IMR-90 (cell line): ENCODE measurements around the gene IGHMBP2.

ENCODE experiments used
- CEBPB ChIP-seq: IDR thresholded peaks from 2 replicates; pipeline ENCODE4 v1.6.1; 2012; ENCODE audit warnings: low read depth, low read length, improper control_type of control experiment
- MXI1 ChIP-seq: IDR thresholded peaks from 2 replicates; pipeline ENCODE4 v1.6.1; 2012; ENCODE audit warnings: low read depth, mild to moderate bottlenecking, low read length, moderate library complexity, borderline replicate concordance
- SMC3 ChIP-seq: fragments of 150-350 bp; IDR thresholded peaks from 2 replicates; pipeline ENCODE4 v1.6.1; 2016; ENCODE audit warnings: low read depth, mild to moderate bottlenecking, antibody characterized with exemption, low read length, moderate library complexity

DNA sequence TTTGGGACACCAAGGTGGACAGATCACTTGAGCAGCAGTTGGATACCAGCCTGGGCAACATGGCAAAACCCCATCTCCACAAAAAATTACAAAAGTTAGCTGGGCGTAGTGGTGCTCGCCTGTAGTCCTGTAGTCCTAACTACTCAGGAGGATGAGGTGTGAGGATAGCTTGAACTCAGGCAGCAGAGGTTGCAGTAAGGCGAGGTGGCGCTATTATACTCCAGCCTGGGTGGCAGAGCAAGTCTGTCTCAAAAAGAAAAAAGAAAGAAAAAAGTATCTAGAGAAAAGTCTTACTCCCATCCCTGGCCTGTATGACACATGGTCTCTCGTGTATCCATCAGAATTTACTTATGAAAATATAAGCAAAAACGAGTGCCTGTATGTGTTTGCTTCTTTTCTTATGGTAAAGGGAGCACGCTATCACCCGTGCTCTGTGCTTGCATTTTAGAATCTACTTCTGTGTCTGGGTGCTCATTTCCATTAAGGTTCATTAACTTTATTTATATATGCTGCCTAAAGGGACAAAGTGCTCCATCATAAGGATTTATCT, 46.6 kb upstream of the IGHMBP2 start:
- TF ChIP-seq MXI1: no peak
- no peak for TF ChIP-seq SMC3
- no peak for TF ChIP-seq CEBPB
